NT2/D1 (cell line): ENCODE results near the gene PRICKLE2.

Source experiments
- DNase-seq: peaks from one replicate; pipeline ENCODE4 v3.0.0-alpha.2; 2011; ENCODE audit warnings: low read depth, low spot score
- H3K27me3 ChIP-seq: 2 replicates; pipeline ENCODE4 v1.6.0; 2011; ENCODE audit warnings: mild to moderate bottlenecking; ENCODE audit not compliant: insufficient read length, insufficient read depth
- H3K36me3 ChIP-seq: 2 replicates; pipeline ENCODE4 v1.6.1; 2011; ENCODE audit warnings: mild to moderate bottlenecking, low read length, mixed read lengths; ENCODE audit not compliant: insufficient read depth, insufficient read length
- H3K4me1 ChIP-seq: 2 replicates; pipeline ENCODE4 v1.5.1; 2011; ENCODE audit not compliant: insufficient read depth, insufficient read length
- H3K4me3 ChIP-seq: 2 replicates; pipeline ENCODE4 v1.5.1; 2011; ENCODE audit warnings: low read depth; ENCODE audit not compliant: insufficient read length
- H3K9ac ChIP-seq: 2 replicates; pipeline ENCODE4 v1.6.0; 2011; ENCODE audit warnings: low read depth; ENCODE audit not compliant: insufficient read length
- H3K9me3 ChIP-seq: 2 replicates; pipeline ENCODE4 v1.5.1; 2011; ENCODE audit warnings: mild to moderate bottlenecking, low read length; ENCODE audit not compliant: insufficient read depth
- SUZ12 ChIP-seq: IDR thresholded peaks from 2 replicates; pipeline ENCODE4 v1.6.1; 2011; ENCODE audit not compliant: insufficient read length, insufficient read depth; ENCODE audit errors: extremely low read depth
- YY1 ChIP-seq: IDR thresholded peaks from 2 replicates; pipeline ENCODE4 v1.6.1; 2011; ENCODE audit not compliant: insufficient read length, insufficient read depth
- ZNF274 ChIP-seq: IDR thresholded peaks from 2 replicates; pipeline ENCODE4 v1.6.1; 2011; ENCODE audit warnings: mild to moderate bottlenecking, low read depth, low read length

PRICKLE2 gene

DNA sequence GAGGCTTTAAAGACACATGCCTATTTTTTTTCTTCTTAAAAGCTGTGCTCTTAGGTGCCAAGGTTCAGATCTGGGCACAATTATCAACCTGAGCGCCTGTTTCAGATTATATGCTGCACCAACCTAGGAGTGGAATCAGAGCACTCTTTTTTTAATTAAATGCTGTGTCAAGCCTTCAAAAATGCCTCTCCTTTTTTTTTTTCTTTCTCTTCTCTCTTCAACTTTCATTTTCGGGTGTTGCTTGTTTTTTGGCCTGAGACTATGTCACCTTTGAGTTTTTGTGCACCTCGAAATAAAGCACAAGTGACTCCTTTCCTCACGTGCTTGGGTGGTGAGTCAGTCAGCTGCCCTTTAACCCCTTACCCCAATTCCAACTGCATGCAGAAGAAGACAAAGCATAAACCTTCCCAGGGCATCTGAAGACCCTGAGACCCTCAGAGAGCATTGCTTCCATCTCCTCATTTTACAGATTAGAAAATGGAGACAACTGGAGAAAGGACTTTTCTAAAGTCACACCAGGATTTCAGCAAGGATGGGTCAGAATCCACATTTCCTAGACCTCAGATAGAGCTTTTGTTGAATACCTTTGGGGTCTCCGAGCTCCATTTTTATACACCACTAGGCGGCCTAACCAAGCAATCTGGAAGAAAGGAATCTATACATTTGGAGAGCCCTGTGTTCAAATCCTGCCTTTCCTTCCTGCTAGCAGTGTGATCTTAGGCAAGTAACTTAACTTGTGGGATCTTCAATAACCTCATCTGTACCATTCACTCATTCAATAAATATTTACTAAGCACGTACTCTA, 631 bp upstream of the PRICKLE2 start:
- no peaks in the 10 kb centered on the region for H3K9me3 ChIP-seq
- H3K27me3 ChIP-seq, result no peaks in the 10 kb centered on the region
- peak overlapping the region; percentile 16 for H3K9ac ChIP-seq
- H3K36me3 ChIP-seq, result no peaks in the 10 kb centered on the region
- DNase-seq, result no peak
- H3K4me1 ChIP-seq, result no peaks in the 10 kb centered on the region
- TF ChIP-seq YY1 (no peak), SUZ12 (no peak), ZNF274 (no peak)
- H3K4me3 ChIP-seq, result no peak overlapping the region

GRCh38 chr3:64223791-64224745, 1.2 kb downstream of the PRICKLE2 start:
- Histone ChIP-seq H3K4me1 (peaks cover 5% of the 10 kb centered on the region), H3K4me3 (peak overlapping the region; percentile 43)

DNA sequence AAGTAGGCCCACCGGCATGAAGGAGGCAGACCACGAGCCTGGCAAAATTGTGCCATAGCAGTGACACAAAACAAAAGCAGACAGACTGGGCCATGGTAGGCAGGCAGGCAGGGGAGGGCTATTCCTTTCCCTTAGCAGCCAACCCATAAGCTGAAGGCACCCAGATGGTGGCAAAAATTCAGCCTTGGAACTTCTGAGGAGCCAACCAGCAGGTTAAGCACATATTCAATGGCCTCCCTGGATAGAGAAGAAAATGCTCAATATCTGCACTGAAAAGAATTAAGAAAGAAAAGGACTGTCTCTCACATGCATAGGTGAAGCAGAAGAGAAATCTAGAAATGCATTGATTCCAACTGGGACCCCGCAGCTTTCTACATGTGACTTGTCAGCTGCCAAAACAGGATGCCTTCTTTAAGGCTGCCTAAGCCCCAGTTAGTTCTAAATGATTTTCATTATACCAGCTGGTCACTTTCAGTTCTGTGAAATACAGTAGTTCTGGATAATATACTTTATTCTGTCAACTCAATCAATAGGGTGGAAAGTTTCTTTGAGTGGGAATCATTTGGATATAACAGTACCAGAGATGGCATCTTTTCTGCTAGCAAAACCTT, 2.7 kb downstream of the PRICKLE2 start:
- H3K4me1 ChIP-seq, result peaks cover 5% of the 10 kb centered on the region

More at GRCh38 chr3:64223791-64224745, 1.2 kb downstream of the PRICKLE2 start:
- no peak for DNase-seq
- TF ChIP-seq SUZ12, result no peak
- no peak for TF ChIP-seq YY1
- TF ChIP-seq ZNF274, result no peak
- H3K9ac ChIP-seq, result peak overlapping the region; percentile 71
- no peaks in the 10 kb centered on the region for H3K36me3 ChIP-seq
- H3K9me3 ChIP-seq, result no peaks in the 10 kb centered on the region
- no peaks in the 10 kb centered on the region for H3K27me3 ChIP-seq

DNA sequence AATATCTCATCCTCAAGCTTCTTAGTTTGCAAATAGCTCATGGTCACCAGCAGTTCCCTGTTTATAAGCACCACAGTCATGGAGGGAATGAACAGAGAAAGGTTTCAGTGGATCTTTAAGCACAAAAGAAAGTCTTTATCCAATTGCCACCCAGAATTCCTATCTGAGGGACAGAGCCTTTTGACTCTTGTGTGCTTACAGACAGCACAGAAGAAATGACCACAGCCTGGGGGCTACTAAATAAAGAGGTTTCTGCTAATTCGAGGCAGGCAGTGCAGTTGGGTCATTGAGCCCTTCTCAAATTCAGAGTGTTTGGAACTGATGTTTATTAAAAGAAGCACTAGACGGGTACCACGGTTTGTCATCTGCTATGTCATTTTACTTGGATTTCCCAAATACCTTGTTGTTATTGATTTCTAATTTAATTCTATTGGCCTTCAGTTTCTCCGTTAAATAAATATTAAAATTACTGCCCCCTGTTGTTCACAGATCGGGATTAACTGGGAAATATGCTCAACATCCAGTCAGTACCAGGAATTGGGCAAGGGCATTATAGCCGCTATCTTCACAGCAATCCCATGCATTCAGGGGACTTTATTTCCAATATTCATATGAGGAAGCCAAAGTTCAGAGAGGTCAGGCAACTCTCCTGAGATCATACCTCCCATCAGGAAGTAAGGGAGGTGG, 3.6 kb downstream of the PRICKLE2 start:
- TF ChIP-seq YY1 (no peak), SUZ12 (no peak), ZNF274 (no peak)
- Histone ChIP-seq H3K36me3 (no peaks in the 10 kb centered on the region), H3K27me3 (no peaks in the 10 kb centered on the region), H3K4me1 (peaks cover 7% of the 10 kb centered on the region), H3K9ac (no peak overlapping the region), H3K4me3 (no peak overlapping the region), H3K9me3 (no peaks in the 10 kb centered on the region)
- no peak for DNase-seq

More for the DNA sequence above, 2.7 kb downstream of the PRICKLE2 start:
- H3K9me3 ChIP-seq, result no peaks in the 10 kb centered on the region
- H3K9ac ChIP-seq, result no peak overlapping the region
- no peaks in the 10 kb centered on the region for H3K27me3 ChIP-seq
- H3K36me3 ChIP-seq, result no peaks in the 10 kb centered on the region
- H3K4me3 ChIP-seq, result no peak overlapping the region
- no peak for DNase-seq
- TF ChIP-seq SUZ12, result no peak
- no peak for TF ChIP-seq YY1
- TF ChIP-seq ZNF274, result no peak

DNA sequence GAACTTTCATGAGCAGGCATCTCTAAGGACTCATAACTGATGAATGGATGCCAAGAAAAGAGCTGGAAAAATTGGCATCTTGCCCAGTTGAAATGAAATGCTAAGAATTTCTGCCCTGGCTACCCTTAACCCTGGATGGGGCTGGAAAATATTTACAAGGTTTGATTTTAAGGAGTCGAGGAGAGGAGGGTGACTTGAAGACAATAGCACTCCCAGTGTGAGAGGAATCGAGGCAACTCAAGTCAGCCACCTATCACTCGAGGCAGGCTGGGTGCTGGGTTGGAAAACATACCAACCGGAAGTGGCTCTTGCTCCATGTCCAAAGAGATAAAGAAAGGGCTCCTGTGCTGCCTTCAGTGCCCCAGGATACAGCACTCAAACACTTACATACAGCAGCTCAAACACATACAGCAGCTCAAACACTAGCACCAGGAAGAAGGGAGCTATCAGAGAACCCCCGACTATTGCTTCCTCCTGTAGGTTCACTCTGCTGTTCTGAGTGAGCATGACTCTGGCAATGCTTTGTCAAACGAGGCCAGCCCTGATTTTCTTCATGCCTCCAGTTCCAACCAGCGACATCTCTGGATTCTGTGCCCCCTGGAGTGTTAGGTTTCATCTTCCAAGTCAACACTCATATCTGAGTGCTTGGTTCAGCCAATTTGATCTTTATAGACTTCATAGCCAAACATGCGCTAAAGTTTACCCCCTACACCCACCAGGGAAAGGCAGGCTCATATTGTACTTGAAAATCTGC, 4.9 kb downstream of the PRICKLE2 start:
- H3K9me3 ChIP-seq, result no peaks in the 10 kb centered on the region
- H3K36me3 ChIP-seq, result no peaks in the 10 kb centered on the region
- H3K4me1 ChIP-seq, result peaks cover 11% of the 10 kb centered on the region
- H3K9ac ChIP-seq, result no peak overlapping the region
- TF ChIP-seq SUZ12 (no peak), YY1 (no peak), ZNF274 (no peak)
- H3K27me3 ChIP-seq, result no peaks in the 10 kb centered on the region
- H3K4me3 ChIP-seq, result no peak overlapping the region
- DNase-seq, result no peak

DNA sequence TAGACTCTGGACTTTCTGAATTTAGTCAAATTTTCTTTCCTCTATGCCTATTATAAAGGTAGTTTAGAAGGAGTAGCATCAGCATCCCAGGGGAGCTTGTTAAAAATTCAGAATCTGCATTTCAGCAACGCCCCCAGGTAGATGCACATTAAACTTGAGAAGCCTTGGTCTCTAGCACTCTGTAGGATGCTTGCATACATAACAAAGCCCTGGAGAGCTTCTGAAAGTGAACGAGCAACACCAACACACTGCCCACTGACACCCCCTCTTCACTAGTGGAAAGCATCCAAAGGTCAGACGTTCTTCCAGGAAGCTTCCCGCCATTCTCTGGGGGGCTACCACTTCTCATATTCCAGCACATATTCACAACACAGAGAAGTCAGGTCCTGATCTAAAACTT, 6.5 kb downstream of the PRICKLE2 start:
- Histone ChIP-seq H3K27me3 (no peaks in the 10 kb centered on the region), H3K4me3 (no peak overlapping the region), H3K9ac (no peak overlapping the region), H3K36me3 (no peaks in the 10 kb centered on the region), H3K4me1 (peaks cover 11% of the 10 kb centered on the region), H3K9me3 (no peaks in the 10 kb centered on the region)
- TF ChIP-seq SUZ12 (no peak), YY1 (no peak), ZNF274 (no peak)
- DNase-seq, result no peak
